ENCODE measurements around the gene AARS2. TPM values are rescaled to one million over a fixed set of nuclear protein-coding genes. Genes with fewer than 3 reads are reported as not detected.
A peak's percentile ranks its signal among the peaks of the same experiment; 100 is the strongest.

Gene AARS2
- total RNA-seq, 1 donor from 2014 or later = 28.6 TPM

GRCh38 chr6:44301106-44301505 is 12.0 kb downstream of the AARS2 start:
- DNase-seq (ENCODE audit: low spot score) = no peak

DNA sequence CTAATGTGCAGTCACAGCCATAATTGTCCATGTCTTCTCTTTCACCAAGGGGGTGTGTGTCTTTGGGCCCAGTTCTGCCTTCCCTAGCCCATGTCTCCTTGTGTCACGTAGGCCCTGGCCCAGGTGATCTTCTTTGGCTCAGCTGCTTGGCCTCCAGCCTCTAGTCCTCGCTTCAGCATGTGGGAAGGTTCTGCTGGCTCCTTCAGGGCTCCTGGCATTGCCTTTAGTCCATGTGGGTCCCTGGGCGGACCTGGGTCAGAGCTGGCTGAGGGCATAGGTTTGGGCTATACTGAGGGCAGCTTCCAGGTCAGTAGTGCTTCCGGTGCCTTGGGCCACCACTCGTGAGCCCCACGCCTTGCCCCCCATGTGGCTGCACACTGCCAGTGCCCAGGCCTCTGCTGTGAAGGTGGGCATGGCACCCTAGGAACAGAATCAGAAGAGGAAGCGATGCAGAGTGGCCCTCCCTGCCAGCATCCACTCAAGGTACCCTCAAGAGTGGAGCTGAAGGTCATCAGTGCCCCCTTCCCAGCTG is 12.8 kb downstream of the AARS2 start:
- DNase-seq (ENCODE audit: low spot score) = no peak

DNA sequence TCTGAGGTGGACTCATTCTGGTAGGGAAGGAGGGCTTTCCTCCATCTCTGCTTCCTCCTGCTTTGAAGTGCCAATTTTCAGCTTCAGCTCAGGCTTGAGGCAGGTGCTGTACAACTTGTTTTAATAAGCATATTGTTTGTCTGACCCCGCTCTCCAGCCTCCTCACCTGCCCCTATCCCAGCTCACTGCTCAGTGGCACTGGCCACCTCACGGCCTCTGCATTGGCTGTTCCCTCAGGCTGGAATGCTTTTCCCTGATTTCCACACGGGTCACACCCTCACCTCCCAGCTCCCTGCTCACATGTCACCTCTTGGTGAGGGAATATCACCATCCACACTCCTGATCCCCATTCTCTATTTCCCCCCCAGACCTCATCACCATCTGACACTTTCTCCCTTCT is 14.3 kb downstream of the AARS2 start:
- DNase-seq (ENCODE audit: low spot score) = no peak

GRCh38 chr6:44298055-44298803 is 14.9 kb downstream of the AARS2 start:
- no peak for DNase-seq (ENCODE audit: low spot score)

GRCh38 chr6:44297063-44298038 is 15.8 kb downstream of the AARS2 start:
- DNase-seq (ENCODE audit: low spot score) = peak; percentile 18

GRCh38 chr6:44294832-44295791 is 18.0 kb downstream of the AARS2 start:
- no peak for DNase-seq (ENCODE audit: low spot score)

- no peak for DNase-seq (ENCODE audit: low spot score)
These were observed 20.3 kb downstream of the AARS2 start for GRCh38 chr6:44292661-44293365.

DNA sequence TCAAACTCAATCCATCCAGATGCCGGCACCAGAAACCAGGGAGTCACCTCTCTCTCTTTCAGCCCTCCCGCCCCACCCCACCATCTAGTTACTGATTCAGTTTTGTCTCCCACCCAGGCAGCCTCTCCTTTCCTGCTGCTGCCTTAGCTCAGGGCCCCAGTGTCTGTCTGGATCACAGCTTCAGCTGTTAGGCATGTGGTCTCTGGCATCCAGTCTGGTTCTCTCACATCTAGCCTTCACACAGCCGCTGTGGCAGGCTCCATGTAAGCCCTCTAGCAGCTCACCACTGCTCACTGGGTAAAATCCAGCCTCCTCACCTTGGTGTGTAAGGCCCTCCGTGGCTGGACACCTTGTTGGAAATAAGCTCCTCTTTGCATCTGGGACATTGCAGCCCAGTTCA is 21.3 kb downstream of the AARS2 start:
- DNase-seq (ENCODE audit: low spot score) = no peak

DNA sequence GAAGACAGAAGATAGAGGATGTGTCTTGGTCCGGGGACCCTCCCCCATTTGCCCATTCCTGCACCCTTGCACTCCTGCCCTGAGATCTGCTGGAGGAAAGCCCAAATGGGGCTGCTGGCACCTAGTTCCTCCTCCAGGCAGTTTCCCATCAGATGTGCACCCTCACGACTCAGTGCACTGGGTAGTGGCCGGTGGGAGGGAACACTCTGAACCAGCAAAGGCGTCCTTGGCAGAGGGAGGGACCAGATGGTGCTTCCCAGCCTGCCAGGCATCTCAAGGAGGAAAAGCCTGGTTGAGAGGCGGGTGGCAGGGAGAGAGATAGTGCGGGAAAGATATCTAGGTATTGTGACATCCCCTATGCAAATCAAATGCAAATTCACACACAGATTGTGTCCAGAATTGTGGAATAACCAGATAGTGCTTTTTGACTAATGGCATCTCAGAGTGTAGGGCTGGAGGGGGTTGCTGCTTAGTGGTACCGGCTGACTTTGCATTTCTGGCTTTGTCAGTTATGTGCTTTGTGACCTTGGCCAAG is 23.4 kb downstream of the AARS2 start:
- DNase-seq (ENCODE audit: low spot score) = no peak

DNA sequence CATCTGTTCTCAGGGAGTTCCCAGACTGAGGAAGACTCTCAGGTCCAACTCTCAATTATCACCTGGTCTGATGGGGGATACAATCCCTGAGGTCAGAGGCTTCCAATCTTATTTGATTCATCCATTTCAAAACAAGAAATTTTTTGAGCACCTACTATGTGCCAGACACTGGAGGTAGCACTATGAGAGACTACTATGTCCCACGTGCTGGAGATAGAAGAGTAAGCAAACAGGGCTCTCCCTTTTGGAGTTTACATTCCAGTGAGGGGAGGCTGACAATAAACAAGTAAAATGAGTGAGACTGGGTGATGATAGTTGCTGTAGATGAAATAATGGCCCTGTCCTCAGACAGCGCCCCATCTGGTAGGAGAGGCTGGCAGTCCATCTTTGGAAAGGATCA is 26.4 kb downstream of the AARS2 start:
- no peak for DNase-seq (ENCODE audit: low spot score)

DNA sequence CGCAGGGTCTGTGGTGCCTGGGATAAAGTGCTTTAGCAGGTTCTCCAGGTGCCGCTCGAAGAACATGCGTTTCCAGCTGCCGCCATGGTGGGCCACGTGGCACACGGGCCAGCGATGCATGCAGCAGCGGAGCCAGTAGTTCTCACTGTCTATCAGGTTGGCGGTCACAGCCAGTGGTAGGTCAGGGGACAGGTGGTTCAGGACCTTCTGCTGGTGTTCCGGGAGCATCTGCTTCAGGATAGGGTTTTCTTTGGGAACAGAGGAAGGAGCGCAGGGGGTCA is 26.9 kb downstream of the AARS2 start:
- DNase-seq (ENCODE audit: low spot score) = no peak

DNA sequence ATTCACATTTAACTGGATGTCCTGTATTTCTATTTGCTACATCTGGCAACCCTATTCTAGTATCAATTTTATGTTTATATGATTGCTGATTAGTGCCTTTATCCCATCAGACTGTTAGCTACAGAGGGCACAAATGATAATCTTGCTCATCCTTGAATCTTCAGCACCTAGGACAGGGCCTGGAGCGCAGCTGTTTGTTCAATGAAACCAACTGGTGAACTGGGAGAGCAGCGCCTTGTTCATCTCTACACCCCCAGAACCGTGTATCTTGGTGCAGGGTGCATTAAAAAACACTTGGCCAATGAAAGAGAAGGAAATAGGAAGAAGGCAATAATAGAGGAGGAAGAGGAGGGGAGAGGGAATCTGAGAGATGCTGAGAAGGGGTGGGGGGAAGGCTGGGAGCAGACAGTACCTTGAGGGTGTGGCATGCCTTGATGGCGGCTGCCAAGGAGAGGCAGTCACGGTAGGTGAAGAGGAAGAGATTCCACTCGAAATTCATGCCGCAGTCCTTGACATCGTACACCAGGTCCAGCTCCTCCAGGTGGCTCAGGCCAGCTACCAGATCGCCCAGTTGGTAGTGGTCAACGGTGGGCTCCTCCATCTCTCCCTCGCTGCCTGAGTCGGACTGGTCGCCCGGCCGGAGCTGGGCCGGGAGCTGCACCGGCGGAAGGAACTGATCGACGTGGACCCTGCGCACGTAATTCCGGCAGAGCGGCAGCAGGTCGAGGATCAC is 27.4 kb downstream of the AARS2 start:
- no peak for DNase-seq (ENCODE audit: low spot score)

DNA sequence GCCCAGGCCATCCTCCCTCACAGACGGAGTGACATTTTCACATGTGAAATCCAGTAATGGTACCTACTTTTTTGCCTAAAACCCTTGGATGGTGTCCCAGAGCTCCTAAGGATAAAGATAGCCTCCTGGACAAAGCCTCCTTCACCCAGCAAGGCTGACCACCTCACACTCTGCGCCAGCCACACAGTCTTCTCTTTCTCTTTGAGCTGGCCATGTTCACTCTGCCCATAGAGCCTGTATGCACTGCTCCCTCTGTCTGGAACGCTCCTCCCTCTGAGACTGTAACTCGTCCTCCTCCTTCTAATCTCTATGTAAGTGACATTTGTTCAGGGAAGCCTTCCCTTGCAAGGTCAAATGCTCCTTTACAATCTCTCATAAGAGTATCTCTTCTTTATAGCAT is 28.3 kb downstream of the AARS2 start:
- no peak for DNase-seq (ENCODE audit: low spot score)

GRCh38 chr6:44284121-44284520 is 29.0 kb downstream of the AARS2 start:
- DNase-seq (ENCODE audit: low spot score) = no peak

- DNase-seq (ENCODE audit: low spot score) = no peak
These were observed 34.1 kb downstream of the AARS2 start for GRCh38 chr6:44278774-44279697.

- DNase-seq (ENCODE audit: low spot score) = no peak
These were observed 34.8 kb downstream of the AARS2 start for GRCh38 chr6:44278315-44278714.

GRCh38 chr6:44277763-44278162 is 35.4 kb downstream of the AARS2 start:
- DNase-seq (ENCODE audit: low spot score) = no peak

- DNase-seq (ENCODE audit: low spot score) = no peak
These were observed 36.2 kb downstream of the AARS2 start for GRCh38 chr6:44276667-44277640.

All from mucosa of gallbladder (tissue), 1 donor.